NCI-H510A (cell line): ENCODE results near the gene LUZP2.

ENCODE experiments used
- DNase-seq: peaks from one replicate; lab custom pipeline; 2025; lab: John Stamatoyannopoulos, UW

Gene LUZP2

DNA sequence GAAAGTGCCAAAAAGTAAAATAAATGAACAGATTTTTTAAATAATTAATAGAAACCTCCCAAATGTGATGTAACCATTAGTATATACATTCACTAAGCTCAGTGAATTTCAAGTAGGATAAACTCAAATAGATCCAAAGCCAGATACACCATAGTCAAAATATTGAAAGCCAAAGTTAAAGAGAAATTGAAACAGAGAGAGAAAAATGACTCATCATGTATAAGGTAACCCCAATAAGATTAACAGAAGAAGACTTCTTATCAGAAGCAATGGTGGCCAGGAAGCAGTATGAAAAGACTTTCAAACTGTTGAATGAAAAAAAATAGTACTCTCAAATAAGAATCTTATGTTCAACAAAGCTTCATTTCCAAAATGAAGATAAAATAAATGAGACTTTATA, 70.5 kb downstream of the LUZP2 start:
- no peak for DNase-seq

DNA sequence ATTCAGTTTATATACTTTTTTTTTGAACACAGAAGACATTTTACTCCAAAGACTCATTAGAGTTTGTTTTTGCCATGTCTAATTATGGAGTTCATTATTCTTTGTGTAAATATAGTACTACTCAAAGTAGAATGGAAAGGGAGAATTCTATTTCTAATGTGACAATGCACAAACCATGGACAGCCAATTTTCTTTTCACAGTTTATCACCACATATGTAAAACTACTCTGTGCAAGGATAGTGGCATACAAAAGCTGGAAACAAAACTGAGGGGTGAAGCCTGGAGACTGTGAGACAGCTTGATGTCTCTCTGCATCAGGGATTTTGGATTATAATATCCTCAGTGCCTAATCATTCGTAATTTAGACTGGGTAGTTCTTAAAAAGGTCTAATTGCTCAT, 75.5 kb downstream of the LUZP2 start:
- DNase-seq = no peak

DNA sequence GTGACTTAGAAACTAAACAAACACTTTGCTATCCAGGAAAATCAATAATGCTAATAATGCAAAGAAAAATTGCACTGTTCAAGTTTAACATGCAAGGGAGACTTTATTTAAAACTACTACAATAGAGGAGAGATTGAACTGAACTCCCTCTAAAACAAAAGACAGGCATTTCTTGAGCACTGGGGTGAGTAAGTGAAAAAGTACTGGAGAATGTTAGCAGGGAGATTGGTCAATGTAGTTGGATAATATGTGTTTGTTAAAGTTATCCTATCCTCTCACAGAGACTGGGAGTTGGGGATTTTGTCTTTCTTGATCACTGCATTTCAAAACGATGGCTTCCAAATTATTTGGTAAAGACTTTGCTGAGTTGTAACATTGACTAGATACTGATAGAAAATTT, 77.6 kb downstream of the LUZP2 start:
- no peak for DNase-seq

DNA sequence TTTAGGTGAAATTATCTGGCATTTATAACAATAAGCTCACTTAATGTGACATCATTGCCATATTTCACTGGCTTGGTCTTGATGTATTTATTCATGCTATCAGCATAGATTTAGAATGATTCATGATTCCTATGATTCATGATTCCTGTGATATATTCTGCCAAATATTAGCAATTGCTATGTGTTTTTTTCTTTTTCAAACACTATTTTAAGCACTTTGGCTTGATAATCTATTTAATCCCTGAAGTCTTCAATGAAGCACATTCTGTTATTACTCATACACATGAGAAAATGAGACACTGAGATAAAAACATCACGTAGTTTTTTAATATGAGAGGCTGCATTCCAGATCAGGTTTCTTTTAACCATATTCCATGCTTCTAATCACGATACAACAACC, 78.5 kb downstream of the LUZP2 start:
- no peak for DNase-seq

DNA sequence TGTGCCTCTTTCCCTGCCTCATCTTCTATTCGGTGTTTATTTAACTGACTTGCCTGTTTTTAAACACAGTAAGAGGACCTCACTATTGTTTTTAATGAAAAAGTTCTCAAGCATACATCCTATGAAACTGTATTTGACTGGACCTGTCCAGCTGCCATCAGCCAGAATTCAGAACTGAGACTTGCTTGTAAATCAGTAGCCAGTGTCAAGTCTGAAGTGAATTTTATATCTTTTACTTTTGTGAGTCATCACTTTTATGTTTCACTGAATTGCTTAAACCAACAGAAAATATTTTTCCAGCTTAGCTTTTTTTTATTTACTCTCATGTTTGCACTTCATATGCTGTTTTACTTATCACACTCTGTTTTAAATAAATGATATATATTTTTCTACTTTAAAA, 88.3 kb downstream of the LUZP2 start:
- no peak for DNase-seq

DNA sequence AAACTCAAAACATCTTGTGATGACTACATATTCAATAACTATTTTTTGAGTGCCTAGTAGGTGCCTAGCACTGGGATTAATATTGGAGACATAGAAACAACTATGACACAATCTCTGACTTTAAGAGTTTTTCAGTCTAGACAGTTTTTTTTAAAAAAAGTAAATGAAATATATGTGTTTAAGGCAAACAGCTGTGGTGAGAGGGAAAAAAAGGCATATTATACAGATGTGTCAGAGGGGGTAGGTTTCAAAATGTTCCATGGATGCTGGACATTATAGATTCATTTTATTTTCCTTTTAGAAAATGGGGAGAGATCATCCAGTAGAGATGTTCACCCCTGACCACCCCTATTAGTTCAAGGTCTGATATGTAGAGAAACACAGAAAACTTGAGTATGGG, 90.8 kb downstream of the LUZP2 start:
- no peak for DNase-seq

DNA sequence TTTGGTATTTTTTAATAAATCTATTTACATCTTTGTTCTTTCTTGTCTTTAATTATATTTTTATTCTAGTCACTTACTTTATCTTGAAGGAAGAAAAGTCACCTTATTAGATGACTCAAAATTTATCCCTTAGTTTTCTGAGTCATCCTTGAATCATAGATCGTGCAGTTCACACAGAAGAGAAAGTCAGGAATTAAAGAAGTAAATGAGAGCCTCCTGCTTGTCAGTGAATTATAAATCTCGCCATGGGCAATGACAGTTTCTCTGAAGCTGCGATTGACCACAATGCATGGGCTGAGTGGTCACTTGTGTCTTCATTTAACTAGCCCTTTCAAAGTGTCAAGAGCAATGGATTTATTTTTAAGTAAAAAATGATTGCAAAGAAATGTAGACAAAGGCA, 91.2 kb downstream of the LUZP2 start:
- DNase-seq = no peak

DNA sequence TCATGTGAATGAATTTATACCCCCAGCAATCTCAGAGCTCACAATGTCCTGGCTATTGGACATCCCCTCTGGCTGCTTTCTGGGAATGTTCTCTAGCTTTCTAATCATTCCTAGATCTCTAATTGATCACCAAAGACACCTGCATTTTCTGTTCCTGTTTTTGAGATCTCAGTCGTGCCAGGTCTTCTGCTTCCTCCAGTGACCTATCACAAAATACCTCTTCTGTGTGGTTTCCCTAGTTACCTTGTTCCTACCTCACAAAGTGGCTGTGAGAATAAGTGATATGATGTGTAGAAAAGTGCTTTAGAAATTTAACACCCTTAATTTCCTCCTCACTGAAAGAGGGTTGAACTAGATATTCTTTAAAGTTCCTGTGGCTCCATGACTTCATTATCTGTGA, 92.2 kb downstream of the LUZP2 start:
- DNase-seq = no peak

DNA sequence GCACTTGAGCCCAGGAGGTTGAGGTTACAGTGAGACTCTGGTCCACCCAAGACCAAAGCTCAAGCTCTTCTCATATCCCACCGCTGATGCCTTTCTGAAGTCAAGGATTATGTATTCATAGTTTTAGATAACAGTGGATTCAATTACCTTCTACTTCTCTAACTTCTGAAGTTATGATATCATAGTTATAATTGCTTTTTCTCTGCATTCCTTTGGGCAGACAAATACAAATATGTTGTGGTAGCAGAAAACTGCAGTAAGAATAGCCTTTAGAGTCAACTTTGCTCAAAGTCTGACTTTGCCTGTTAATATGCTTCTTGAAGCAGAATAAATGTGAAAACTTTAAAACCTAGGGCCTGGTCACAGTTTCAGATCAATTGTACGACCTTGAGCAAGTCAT, 94.4 kb downstream of the LUZP2 start:
- DNase-seq = no peak

DNA sequence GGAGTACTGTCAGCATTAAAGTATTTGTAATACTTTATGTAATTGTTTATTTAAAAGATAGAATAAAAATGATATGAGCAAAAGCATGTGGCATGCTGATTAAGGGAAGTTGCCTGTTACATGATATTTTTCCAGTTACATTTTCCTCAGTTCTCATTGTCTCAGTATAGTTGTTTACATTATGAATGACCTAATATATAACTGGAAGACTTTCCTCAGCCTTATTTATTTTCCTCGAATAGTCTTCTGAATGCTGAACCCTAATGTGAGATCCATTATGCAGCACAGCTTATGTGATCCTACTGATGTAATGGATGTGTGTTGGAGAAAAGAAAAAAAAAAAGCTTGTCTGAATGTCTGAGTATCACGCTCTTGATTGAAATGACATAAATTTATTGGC, 95.5 kb downstream of the LUZP2 start:
- DNase-seq = no peak

DNA sequence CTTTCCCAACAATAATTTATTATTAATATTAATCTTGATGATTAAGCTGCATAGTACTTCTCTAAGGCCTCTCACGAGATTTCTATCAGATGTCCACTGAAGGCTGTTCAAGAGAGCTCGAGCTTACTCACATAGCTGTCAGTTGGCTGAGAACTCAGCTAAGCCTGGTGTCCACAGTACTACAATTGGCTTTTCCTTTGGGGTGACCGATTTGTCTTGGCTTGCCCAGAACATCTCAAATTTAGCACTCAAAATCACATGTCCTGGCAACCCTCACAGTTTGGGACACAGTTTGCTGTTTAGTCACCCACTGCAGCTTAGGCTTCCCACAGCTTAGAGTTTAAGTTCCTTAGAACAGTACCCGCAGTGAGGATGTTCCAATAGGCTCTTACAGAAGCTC, 96.5 kb downstream of the LUZP2 start:
- no peak for DNase-seq

DNA sequence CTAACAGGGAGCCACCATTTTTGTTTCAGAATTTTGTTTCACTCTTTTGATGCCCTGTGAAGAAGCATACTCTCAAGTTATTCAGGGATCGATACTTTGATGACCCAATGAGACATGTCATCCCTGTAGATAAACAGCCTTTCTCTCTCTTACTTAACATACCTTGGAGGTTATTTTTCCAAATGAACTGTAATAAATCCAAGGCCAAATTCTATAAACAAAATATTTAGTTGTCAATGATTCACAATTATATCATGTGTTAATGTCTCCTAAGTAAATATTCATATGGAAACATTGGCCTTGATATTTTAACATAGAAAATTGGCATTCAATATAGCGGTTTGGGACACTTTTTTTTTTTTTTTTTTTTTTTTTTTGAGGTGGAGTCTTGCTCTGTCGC, 97.5 kb downstream of the LUZP2 start:
- no peak for DNase-seq

DNA sequence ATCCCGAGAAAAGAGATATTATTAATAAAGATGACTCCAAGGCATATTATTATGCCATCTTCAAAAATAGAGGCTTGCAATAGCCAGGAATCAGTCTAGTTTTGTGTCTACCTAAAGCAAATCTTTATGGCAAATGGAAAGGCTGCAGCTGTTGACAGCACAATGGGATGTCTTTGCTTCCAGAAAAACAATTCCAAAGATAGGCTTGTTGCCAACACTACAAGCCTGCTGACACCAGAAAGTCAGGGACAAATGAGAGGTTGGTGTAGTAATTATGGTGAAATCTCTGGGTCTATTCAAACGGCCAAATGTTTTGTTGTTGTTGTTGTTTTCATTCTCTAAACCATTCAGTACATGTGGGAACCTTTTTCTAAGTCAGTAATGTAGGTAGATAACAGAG, 101.8 kb downstream of the LUZP2 start:
- no peak for DNase-seq

DNA sequence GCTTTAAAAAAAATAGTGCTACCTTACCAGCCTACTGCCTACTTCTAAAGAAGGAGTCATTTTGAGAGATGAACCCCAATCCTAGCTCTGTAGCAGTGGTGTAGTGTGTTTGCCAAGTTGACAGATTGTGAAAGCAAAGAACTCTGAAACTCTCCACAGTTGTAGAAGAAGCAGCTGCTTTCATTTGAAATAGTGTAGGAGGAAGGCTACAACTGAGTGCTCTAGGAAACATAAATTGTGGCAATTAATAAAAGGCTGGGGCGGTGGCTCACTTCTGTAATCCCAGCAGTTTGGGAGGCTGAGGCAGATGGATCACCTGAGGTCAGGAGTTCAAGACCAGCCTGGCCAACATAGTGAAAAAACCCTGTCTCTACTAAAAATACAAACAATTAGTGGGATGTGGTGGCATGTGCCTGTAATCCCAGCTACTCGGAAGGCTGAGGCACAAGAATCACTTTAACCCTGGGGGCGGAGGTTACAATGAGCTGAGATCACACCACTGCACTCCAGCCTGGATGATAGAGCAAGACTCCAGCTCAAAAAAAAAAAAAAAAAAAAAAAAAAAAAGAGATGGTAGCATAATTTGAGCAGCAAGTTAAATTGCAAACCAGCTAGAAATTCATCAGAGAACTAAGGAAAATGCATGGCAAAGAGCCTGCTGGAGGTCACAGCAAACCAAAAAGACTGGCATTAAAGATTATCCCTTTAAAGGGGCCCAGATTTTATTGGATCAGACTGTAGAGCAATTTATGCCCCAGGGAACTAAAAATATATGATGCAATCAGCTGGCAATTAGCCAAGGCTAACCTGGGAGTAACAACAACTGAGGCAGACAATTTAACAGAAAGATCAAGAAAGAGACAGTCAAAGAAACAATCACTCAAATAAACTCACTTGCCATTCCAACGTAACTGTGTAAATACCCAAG, 112.6 kb downstream of the LUZP2 start:
- DNase-seq = no peak

DNA sequence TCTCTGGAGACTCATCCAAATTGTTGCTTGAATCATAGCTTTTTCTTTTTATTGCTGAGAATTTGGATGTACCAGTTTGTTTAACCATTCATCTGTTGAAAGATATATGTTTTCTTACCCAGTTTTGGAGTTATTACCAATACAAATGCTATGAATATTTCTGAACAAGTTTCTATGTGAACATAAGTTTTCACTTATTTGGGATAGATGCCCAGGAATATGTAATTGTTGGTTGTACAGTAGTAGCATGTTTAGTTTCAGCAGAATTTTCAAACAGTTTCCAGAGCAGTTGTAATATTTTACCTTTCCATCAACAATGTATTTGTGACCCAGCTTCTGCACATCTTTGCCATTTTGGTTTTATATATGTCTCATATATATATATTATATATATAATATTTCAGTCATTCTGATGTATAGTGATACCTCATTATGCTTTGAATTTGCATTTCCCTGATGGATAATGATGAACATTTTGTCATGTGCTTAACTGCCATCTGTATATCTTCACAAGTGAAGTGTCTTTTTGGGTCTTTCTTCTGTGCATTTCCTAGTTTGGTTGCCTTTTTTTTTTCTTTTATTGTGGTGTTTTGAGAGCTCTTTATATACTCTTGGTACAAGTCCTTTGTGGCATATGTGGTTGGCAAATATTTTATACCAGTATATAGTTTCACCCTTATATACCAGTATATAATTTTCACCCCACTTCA, 118.8 kb downstream of the LUZP2 start:
- DNase-seq = no peak

DNA sequence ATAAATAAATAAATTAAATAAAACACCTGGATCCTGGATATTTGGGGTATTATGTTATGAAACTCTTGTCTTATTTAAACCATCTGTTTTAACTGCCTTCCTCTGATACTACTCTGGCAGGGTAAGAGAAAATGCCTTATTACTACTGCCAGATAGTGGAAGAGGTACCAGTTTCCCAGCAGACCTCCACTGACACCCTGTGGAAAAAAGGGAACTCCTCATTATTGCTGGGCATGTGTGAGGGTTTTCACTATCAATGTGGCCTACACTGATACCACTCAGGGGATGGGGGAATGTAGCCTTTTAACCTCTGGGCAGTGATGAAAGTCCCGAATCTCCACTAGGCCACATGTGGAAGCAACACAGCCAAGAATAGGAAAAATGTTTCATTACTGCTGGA, 121.0 kb downstream of the LUZP2 start:
- DNase-seq = no peak

DNA sequence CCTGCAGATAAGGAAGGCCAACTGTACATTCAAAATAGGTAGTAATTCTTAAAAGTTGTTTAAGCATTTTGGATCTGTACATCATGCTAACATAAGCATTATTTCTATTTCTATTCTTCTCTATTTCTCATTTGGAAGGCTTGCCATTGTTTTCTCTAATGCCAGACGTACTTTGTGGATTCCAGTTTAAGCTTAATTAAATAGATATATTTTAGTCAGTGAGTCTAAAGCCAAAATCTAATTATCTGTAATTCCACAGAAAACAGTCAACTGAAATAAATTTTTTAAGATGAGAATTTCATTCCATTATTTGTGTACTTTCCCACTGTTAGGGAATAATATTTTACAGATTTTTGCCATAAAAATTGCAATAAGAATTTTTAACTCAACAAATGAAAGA, 123.0 kb downstream of the LUZP2 start:
- DNase-seq = no peak

DNA sequence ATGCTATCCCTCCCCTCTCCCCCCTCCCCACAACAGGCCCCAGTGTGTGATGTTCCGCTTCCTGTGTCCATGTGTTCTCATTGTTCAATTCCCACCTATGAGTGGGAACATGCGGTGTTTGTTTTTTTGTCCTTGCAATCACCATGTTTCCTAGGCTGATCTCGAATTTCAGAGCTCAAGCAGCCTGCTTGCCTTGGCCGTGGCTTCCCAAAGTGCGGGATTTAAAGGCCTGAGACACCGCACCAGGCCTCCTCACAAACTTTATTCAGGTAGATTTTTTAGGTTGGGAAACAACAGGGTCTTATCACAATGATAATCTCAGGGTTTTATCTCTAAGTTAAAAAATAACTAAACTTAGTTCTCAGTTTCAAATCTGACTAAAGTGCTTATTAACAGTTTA, 125.4 kb downstream of the LUZP2 start:
- DNase-seq = no peak

DNA sequence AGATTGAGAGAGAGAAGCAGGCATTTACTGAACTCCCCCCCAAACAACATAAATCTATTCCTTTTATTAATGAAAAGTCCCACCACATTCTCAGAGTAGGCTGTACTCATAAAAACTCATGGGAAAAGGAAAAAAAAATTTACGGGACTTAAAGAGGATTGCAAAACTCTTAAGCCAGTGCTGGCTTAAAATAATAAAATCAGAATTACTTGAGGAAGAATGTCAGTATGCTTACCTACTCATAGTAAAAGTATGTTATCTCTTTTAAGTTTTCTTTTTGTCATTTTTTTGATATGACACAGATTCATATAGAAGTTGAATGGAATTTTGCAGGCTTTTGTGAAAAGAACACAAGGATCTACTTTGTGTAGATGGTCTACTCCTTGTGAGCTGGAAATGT, 126.3 kb downstream of the LUZP2 start:
- DNase-seq = no peak

DNA sequence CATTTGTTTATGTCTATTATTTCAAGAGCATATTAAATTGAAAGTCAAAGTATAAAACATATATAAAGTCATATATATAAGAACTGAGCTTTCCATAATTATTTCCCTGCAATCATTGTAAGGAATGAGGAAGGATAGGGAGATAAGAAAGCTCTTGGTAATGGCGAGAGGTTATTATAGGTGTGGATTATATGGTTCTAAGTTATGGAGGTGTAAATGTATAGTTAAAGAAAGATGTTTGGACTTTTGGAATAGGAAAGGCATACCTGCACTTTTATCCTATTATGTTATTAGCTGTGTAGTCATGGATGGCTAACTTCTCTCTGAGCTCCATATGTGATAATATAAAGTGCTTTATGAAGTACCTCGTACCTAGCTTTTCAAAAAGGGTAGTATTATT, 127.6 kb downstream of the LUZP2 start:
- DNase-seq = no peak

DNA sequence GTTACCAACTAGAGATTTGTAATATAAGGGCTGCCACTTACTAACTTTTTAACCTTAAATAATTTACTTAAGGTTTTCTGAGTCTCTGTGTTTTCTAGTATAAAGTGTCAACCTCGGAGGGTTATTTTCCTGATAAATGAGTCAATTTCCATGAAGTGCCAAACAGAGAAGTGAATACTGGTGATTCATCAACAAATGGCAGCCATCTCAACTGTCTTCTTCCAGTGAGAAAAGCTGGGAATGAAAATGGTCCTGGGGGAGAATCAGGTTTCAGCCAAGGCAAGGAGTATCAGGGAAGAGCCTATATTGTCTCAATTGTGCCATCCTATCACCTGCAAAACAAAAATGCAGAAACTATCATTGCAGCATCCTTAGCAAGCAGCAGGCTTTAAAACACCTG, 129.1 kb downstream of the LUZP2 start:
- no peak for DNase-seq

DNA sequence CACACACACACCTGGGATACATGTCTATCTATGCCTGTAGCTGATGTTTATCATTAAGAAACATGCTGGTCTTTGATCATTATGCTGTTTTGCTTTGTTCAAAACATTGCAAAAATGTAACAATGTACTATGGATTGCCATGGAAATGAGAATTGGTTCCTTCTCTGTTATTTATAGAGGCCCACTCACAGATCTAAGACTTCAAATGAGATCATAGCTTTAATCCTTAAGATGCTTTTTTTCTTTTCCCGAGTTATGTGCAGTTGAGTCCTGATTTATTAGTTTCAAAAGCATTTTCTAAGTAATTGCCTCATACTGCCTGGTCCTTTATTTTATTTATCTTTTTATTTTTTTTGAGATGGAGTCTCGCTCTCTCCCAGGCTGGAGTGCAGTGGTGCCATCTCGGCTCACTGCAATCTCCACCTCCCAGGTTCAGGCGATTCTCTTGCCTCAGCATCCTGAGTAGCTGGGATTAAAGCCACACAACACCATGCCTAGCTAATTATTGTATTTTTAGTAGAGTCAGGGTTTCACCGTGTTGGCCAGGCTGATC, 131.4 kb downstream of the LUZP2 start:
- DNase-seq = no peak

DNA sequence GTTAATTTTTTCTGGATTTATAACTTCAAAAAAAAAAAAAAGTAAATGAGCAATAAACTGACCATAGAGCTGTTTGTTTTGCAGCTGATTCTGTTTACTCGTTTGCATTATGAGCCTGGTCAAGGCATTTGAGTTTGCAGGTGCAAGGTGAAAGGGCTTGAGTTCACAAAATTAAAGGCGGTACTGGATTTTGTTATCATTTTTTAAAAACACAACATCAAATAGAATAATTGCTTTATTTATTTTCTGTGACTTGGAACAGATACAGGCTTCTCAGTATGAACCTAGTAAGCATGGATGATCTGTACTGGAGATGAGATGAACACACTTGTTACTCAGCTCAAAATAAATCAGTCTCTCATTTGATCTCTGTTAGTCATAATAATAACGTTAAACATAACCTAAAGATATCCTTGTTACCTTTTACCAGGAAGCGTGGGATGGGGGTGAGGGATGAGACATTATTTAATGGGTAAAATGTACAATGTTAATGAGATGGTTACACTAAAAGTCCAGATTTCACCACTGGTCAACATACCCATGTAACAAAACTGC, 137.8 kb downstream of the LUZP2 start:
- no peak for DNase-seq
